A549 (cell line): ENCODE data around the gene IGFALS. TPM values are rescaled to one million over a fixed set of nuclear protein-coding genes. Genes with fewer than 3 reads are reported as not detected.
A peak's percentile ranks its signal among the peaks of the same experiment; 100 is the strongest.
"Not testable (repeated sequence)": the region's sequence is repeated elsewhere in the genome, so short reads cannot be mapped to it uniquely, and the experiment has no call there.

Source experiments
- ATAC-seq, 2 experiments: fragments of 200-7000 bp in 1 of 2; fragments of >200 bp in 1 of 2; cut with Nextera tagmentation in 1 of 2; cut with Tn5 transposase in 1 of 2; 3 replicates each; pipeline versions ENCODE4 v1.8.0 to v1.9.1; 2018 to 2020; ENCODE audit warnings: mild to moderate bottlenecking in 1 of 2, moderate library complexity in 1 of 2
- CTCF ChIA-PET: fragments of 300-600 bp; sonication (Branson Sonifier 250); formaldehyde crosslinking; extraction: SDS; loops from one replicate; lab custom pipeline; 2021; ENCODE audit warnings: antibody characterized with exemption, inconsistent platforms; lab: Yijun Ruan, JAX
- POLR2A ChIA-PET: fragments of 350-600 bp; formaldehyde crosslinking; extraction: SDS; loops from one replicate; lab custom pipeline; 2021; ENCODE audit warnings: antibody characterized with exemption, inconsistent platforms; lab: Yijun Ruan, JAX
- DNase-seq, 2 experiments: peaks; one replicate each; pipeline versions ENCODE4 v3.0.0 to v3.0.0-alpha.2; 2011 to 2016; ENCODE audit warnings: low read depth in 1 of 2, low spot score in 1 of 2
- FAIRE-seq: peaks from 2 replicates; lab custom pipeline; 2011; peaks lifted over from hg19 to GRCh38; lab: Jason Lieb, UNC
- H3K27ac ChIP-seq, 2 experiments: fragments of >200 bp; sonication (Bioruptor Twin); formaldehyde crosslinking; 3 replicates each; pipeline ENCODE4 v1.5.1; 2016 to 2017
- H3K4me1 ChIP-seq: fragments of >200 bp; sonication (Bioruptor Twin); formaldehyde crosslinking; 3 replicates; pipeline ENCODE4 v1.6.1; 2016
- H3K4me2 ChIP-seq: fragments of >200 bp; sonication (Bioruptor Twin); formaldehyde crosslinking; 3 replicates; pipeline ENCODE4 v1.6.1; 2016
- H3K4me3 ChIP-seq: fragments of >200 bp; sonication (Bioruptor Twin); formaldehyde crosslinking; 3 replicates; pipeline ENCODE4 v1.5.1; 2016
- H3K9me3 ChIP-seq: fragments of >200 bp; sonication (Bioruptor Twin); formaldehyde crosslinking; 3 replicates; pipeline ENCODE4 v1.6.1; 2016
- CEBPB ChIP-seq, 2 experiments: fragments of >200 bp in 1 of 2; sonication (Bioruptor Twin) in 1 of 2; formaldehyde crosslinking in 1 of 2; IDR thresholded peaks; 2 replicates each; pipeline ENCODE4 v1.6.1; 2012 to 2016
- EP300 ChIP-seq, 2 experiments: fragments of >200 bp; sonication (Bioruptor Twin); formaldehyde crosslinking; IDR thresholded peaks; 2 replicates in 1 of 2; 3 replicates in 1 of 2; pipeline ENCODE4 v1.6.1; 2016 to 2017
- ESRRA ChIP-seq: fragments of 150-350 bp; IDR thresholded peaks from 2 replicates; pipeline ENCODE4 v1.6.1; 2014; ENCODE audit warnings: mild to moderate bottlenecking, low read length, borderline replicate concordance
- FOSL2 ChIP-seq, 2 experiments: fragments of 450-650 bp in 1 of 2; fragments of >200 bp in 1 of 2; sonication (Bioruptor Twin) in 1 of 2; formaldehyde crosslinking; IDR thresholded peaks; 2 replicates each; pipeline versions ENCODE4 v1.5.0 to v1.6.1; 2016 to 2020; ENCODE audit warnings: mild to moderate bottlenecking in 1 of 2, moderate library complexity in 1 of 2
- GATA3 ChIP-seq: IDR thresholded peaks from 2 replicates; pipeline ENCODE4 v1.6.1; 2012; ENCODE audit warnings: borderline replicate concordance
- JUN ChIP-seq, 2 experiments: fragments of >200 bp; sonication (Bioruptor Twin); formaldehyde crosslinking; IDR thresholded peaks; 2 replicates in 1 of 2; 3 replicates in 1 of 2; pipeline ENCODE4 v1.6.1; 2016 to 2017
- KDM1A ChIP-seq: fragments of 200-600 bp; sonication (generic); IDR thresholded peaks from 2 replicates; pipeline ENCODE4 v1.6.1; 2016; ENCODE audit warnings: low read depth, mild to moderate bottlenecking
- MAFK ChIP-seq: fragments of 450-650 bp; IDR thresholded peaks from 2 replicates; pipeline ENCODE4 v1.6.1; 2014; ENCODE audit not compliant: partially characterized antibody
- POLR2AphosphoS2 ChIP-seq: conservative IDR thresholded peaks from 2 replicates; pipeline ENCODE4 v1.6.1; 2012; ENCODE audit warnings: low read length, improper control_type of control experiment, inconsistent platforms
- RARB ChIP-seq: fragments of 250-450 bp; sonication (Bioruptor Pico); IDR thresholded peaks from 2 replicates; pipeline ENCODE4 v1.8.0; 2021; ENCODE audit warnings: mild to moderate bottlenecking, moderate library complexity
- RFX5 ChIP-seq: fragments of 450-650 bp; IDR thresholded peaks from 2 replicates; pipeline ENCODE4 v1.7.1; 2014; ENCODE audit warnings: antibody characterized with exemption, mild to moderate bottlenecking, moderate library complexity
- RNF2 ChIP-seq: fragments of 200-600 bp; sonication (generic); IDR thresholded peaks from 2 replicates; pipeline ENCODE4 v1.6.1; 2016; ENCODE audit warnings: low read depth, mild to moderate bottlenecking, antibody characterized with exemption, moderate library complexity, borderline replicate concordance
- USF2 ChIP-seq: fragments of 450-650 bp; IDR thresholded peaks from 2 replicates; pipeline ENCODE4 v1.6.1; 2014; ENCODE audit warnings: antibody characterized with exemption
- ZFP36 ChIP-seq: fragments of 450-650 bp; IDR thresholded peaks from 2 replicates; pipeline ENCODE4 v1.6.1; 2014; ENCODE audit warnings: borderline replicate concordance; ENCODE audit not compliant: partially characterized antibody
- ZSCAN20 ChIP-seq: fragments of 250-450 bp; sonication (Bioruptor Pico); IDR thresholded peaks from 2 replicates; pipeline ENCODE4 v1.8.0; 2022; ENCODE audit warnings: mild to moderate bottlenecking, moderate library complexity
- WGBS: methylation state at CpG from one replicate; pipeline ENCODE4 v1.1.6; 2017; ENCODE audit errors: missing lambda C conversion rate; 5-methylcytosine and 5-hydroxymethylcytosine counted together
- polyA plus RNA-seq, 4 experiments: library from polyadenylated mRNA; depleted of rRNA in 3 of 4; stranded (reverse); fragments of >200 nt; fragmentation: RNase III in 1 of 4; extraction: RNeasy Plus Mini Kit Qiagen cat#74134 plus additional on column Dnase treatment in 1 of 4; gene quantifications; 2 replicates in 3 of 4; 3 replicates in 1 of 4; pipeline ENCODE4 v1.2.3, GENCODE V29; 2011 to 2017

IGFALS gene
- polyA plus RNA-seq, 2 of the 4 experiments (the other 2 are of a cell fraction), result 0.08 TPM; not detected in 1

DNA sequence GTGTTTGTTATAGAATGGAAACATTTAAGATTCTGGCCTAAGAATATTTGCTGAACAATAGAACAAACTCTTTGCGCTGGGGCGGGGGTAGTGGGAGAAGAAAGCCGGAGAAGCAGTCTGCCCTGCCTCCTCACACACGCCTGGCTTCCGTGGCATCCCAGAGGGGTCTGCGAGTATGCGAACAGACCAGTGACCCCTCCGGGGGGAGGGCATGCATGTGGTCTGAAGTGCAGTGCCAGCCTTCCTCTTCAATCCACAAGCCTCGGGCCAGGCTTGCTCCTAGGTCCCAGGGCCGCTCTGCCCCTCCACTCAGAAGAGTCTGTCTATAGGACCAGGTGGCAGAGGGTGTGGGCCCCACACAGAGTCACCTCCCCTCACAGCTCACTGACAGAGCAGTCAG lies 14.1 kb upstream of the IGFALS start (continued):
- TF ChIP-seq FOSL2 (IDR thresholded peaks at IDR 0.05) (no peak), FOSL2 (CRISPR knock-in tag; IDR thresholded peaks at IDR 0.05) (no peak), CEBPB (IDR thresholded peaks at IDR 0.05) (no peak)

DNA sequence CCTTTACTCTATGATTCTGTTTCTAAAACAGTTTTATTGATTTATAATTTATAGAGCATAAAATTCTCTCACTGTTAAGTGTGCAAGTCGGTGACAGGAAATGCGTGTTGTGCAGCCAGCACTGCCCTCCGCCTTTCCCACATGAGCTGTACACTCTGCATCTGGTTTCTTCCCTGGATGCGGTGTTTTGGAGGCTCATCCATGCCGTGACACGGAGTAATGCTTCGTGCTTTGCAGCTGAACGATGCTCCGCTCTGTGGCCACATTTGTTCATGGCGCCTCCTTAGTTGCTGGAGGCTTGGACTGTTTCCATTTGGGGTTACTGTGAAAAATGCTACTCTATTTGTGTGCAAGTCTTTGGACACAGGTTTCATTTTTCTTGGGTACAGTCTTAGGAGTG lies 7.2 kb upstream of the IGFALS start:
- FAIRE-seq (no peak), ATAC-seq (no peak), DNase-seq (no peak)
- no peak overlapping the region for H3K4me3 ChIP-seq
- ChIA-PET POLR2A (no interaction called here), CTCF (interaction anchor here (1.0 to 2.1 kb wide), 2 partner anchors 12 to 40 kb away, joined by 3 to 15 read pairs; no protein-coding TSS in a partner anchor)
- no peaks in the 10 kb centered on the region for H3K4me1 ChIP-seq
- no peak overlapping the region for H3K4me2 ChIP-seq
- no peak overlapping the region for H3K27ac ChIP-seq
- peaks cover 21% of the 10 kb centered on the region; the same call in 2 of the 3 replicates for H3K9me3 ChIP-seq
- 84% methylated on average over 10 of the region's 10 CpGs for WGBS
- no peak for TF ChIP-seq POLR2AphosphoS2
- TF ChIP-seq USF2, result no peak
- no peak for TF ChIP-seq EP300 (IDR thresholded peaks at IDR 0.05)
- no peak for TF ChIP-seq RNF2
- TF ChIP-seq RFX5, result no peak
- TF ChIP-seq JUN (IDR thresholded peaks at IDR 0.05), result no peak
- no peak for TF ChIP-seq RARB (CRISPR knock-in tag)
- TF ChIP-seq ZSCAN20, result no peak
- TF ChIP-seq KDM1A, result no peak
- TF ChIP-seq ESRRA, result no peak
- no peak for TF ChIP-seq GATA3

DNA sequence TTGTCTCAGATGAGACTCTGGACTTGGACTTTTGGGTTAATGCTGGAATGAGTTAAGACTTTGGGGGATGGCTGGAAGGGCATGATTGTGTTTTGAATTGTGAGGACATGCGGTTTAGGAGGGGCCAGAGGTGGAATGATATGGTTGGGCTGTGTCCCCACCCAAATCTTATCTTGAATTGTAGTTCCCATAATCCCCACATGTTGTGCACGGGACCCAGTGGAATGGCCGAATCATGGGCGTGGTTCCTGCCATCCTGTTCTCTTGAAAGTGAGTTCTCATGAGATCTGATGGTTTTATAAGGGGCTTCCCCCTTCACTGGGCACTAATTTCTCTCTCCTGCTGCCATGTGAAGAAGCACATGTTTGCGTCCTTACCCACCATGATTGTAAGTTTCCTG lies 5.8 kb upstream of the IGFALS start:
- POLR2A ChIA-PET, H3K4me1 ChIP-seq, ATAC-seq, H3K4me2 ChIP-seq, H3K27ac ChIP-seq, DNase-seq, FAIRE-seq, H3K4me3 ChIP-seq: not testable (repeated sequence)
- WGBS, result 60% methylated on average over 5 of the region's 5 CpGs
- H3K9me3 ChIP-seq, result peaks cover 21% of the 10 kb centered on the region; the same call in 2 of the 3 replicates
- CTCF ChIA-PET, result interaction anchor here (0.6 kb wide), 1 partner anchor 362 kb away, joined by 3 read pairs; no protein-coding TSS in a partner anchor

GRCh38 chr16:1794908-1795666 lies 1.6 kb upstream of the IGFALS start:
- ChIA-PET POLR2A (interaction anchor here (1.2 kb wide), 1 partner anchor 12 kb away, joined by 3 read pairs; the partner anchor contains the start of genes NUBP2 and SPSB3), CTCF (interaction anchor here (1.2 kb wide), 1 partner anchor 134 kb away, joined by 3 read pairs; no protein-coding TSS in a partner anchor)
- FAIRE-seq, result no peak
- WGBS, result 89% methylated on average over 32 of the region's 32 CpGs
- Histone ChIP-seq H3K4me2 (no peak overlapping the region), H3K9me3 (peaks cover 21% of the 10 kb centered on the region; the same call in 2 of the 3 replicates), H3K27ac (no peak overlapping the region), H3K4me1 (peaks cover 5% of the 10 kb centered on the region; the same call in 1 of the 3 replicates), H3K4me3 (no peak overlapping the region)
- peak; percentile 65 for TF ChIP-seq MAFK
- no peak for TF ChIP-seq KDM1A
- ATAC-seq, result no peak
- DNase-seq, result no peak

- POLR2A ChIA-PET, result interaction anchor here (1.8 kb wide), 1 partner anchor 12 kb away, joined by 9 read pairs; the partner anchor contains the start of genes NUBP2 and SPSB3
- Histone ChIP-seq H3K27ac (no peak overlapping the region), H3K9me3 (peaks cover 17% of the 10 kb centered on the region; the same call in 2 of the 3 replicates), H3K4me1 (peaks cover 5% of the 10 kb centered on the region; the same call in 1 of the 3 replicates), H3K4me3 (no peak overlapping the region), H3K4me2 (no peak overlapping the region)
- no peak for FAIRE-seq
- peak; percentile 17 to 35; a peak in 4 of 6 replicates for ATAC-seq
- WGBS, result 81% methylated on average over 8 of the region's 18 CpGs
- no peak for TF ChIP-seq ZFP36
- CTCF ChIA-PET, result interaction anchor here (1.6 kb wide), 1 partner anchor 21 kb away, joined by 6 read pairs; the partner anchor contains the start of gene MRPS34
- DNase-seq, result no peak
Measured at GRCh38 chr16:1794221-1794871, 841 bp upstream of the IGFALS start.
